ENCODE results near the gene NANP. TPM values are rescaled to one million over a fixed set of nuclear protein-coding genes. Genes with fewer than 3 reads are reported as not detected.

NANP gene
- polyA plus RNA-seq, 1 of the 3 experiments (the other 2 are of a cell fraction), result 1.9 TPM

GRCh38 chr20:25587536-25587935, 36.3 kb downstream of the NANP start:
- no peaks in the 10 kb centered on the region; a peak in 1 of 4 replicates for H3K4me1 ChIP-seq (ENCODE audit: control insufficient read depth in 1 of 2, insufficient read depth in 2 of 2, low read depth in 1 of 2, low read length in 1 of 2)
- H3K9ac ChIP-seq, result no peak overlapping the region
- no peaks in the 10 kb centered on the region for H3K9me3 ChIP-seq
- no peak overlapping the region for H2AFZ ChIP-seq (ENCODE audit: low read depth)
- H3K9me2 ChIP-seq, result no peaks in the 10 kb centered on the region
- ChIA-PET POLR2A (no interaction called here), CTCF (no interaction called here)
- WGBS (ENCODE audit: low lambda C conversion rate), result 57% methylated on average over 2 of the region's 5 CpGs
- H3K27me3 ChIP-seq (ENCODE audit: insufficient read depth), result no peaks in the 10 kb centered on the region
- H4K20me1 ChIP-seq (ENCODE audit: insufficient read depth), result no peaks in the 10 kb centered on the region; the same call in 1 of the 2 replicates
- no peak overlapping the region for H3K27ac ChIP-seq (ENCODE audit: low read depth in 2 of 2, low read length in 1 of 2)
- H3K4me3 ChIP-seq (ENCODE audit: low read depth in 2 of 2, low read length in 1 of 2), result no peak overlapping the region
- H3F3A ChIP-seq (replicated peaks; ENCODE audit: insufficient read depth), result no peaks in the 10 kb centered on the region
- H3K4me2 ChIP-seq, result no peak overlapping the region
- no peaks in the 10 kb centered on the region for H3K36me3 ChIP-seq (replicated peaks in 1 of 2; ENCODE audit: control insufficient read depth in 1 of 2, insufficient read depth in 2 of 2, low read length in 1 of 2)
- H3K79me2 ChIP-seq (ENCODE audit: insufficient read depth), result peaks cover 21% of the 10 kb centered on the region
- TF ChIP-seq TAF1 (IDR thresholded peaks at IDR 0.05; ENCODE audit: borderline replicate concordance, low read depth, low read length) (no peak), MEF2A (IDR thresholded peaks at IDR 0.05; ENCODE audit: borderline replicate concordance, low read depth) (no peak), SIN3A (IDR thresholded peaks at IDR 0.05; ENCODE audit: borderline replicate concordance, low read depth, low read length) (no peak), ZBTB33 (IDR thresholded peaks at IDR 0.05; ENCODE audit: borderline replicate concordance, low read depth) (no peak), JUND (IDR thresholded peaks at IDR 0.05) (no peak), TCF12 (IDR thresholded peaks at IDR 0.05) (no peak), FOSL2 (IDR thresholded peaks at IDR 0.05; ENCODE audit: borderline replicate concordance, low read depth) (no peak), NRF1 (IDR thresholded peaks at IDR 0.05; ENCODE audit: low read depth, low read length) (no peak), CTCF (IDR thresholded peaks at IDR 0.05) (no peak), POLR2AphosphoS5 (IDR thresholded peaks at IDR 0.05; ENCODE audit: low read depth, low read length) (no peak), SMC3 (IDR thresholded peaks at IDR 0.05; ENCODE audit: low read depth, low read length) (no peak), RFX5 (IDR thresholded peaks at IDR 0.05; ENCODE audit: low read length) (no peak), TEAD4 (IDR thresholded peaks at IDR 0.05; ENCODE audit: borderline replicate concordance, insufficient read depth) (no peak)
- TF ChIP-seq, protein P1, sequence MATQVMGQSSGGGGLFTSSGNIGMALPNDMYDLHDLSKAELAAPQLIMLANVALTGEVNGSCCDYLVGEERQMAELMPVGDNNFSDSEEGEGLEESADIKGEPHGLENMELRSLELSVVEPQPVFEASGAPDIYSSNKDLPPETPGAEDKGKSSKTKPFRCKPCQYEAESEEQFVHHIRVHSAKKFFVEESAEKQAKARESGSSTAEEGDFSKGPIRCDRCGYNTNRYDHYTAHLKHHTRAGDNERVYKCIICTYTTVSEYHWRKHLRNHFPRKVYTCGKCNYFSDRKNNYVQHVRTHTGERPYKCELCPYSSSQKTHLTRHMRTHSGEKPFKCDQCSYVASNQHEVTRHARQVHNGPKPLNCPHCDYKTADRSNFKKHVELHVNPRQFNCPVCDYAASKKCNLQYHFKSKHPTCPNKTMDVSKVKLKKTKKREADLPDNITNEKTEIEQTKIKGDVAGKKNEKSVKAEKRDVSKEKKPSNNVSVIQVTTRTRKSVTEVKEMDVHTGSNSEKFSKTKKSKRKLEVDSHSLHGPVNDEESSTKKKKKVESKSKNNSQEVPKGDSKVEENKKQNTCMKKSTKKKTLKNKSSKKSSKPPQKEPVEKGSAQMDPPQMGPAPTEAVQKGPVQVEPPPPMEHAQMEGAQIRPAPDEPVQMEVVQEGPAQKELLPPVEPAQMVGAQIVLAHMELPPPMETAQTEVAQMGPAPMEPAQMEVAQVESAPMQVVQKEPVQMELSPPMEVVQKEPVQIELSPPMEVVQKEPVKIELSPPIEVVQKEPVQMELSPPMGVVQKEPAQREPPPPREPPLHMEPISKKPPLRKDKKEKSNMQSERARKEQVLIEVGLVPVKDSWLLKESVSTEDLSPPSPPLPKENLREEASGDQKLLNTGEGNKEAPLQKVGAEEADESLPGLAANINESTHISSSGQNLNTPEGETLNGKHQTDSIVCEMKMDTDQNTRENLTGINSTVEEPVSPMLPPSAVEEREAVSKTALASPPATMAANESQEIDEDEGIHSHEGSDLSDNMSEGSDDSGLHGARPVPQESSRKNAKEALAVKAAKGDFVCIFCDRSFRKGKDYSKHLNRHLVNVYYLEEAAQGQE (IDR thresholded peaks at IDR 0.05; ENCODE audit: low read depth, low read length), result no peak
- no peak for DNase-seq

All from SK-N-SH (cell line).